Testis (tissue), 3 donors: Measurements from ENCODE around the gene KCNA1. TPM values are rescaled to one million over a fixed set of nuclear protein-coding genes. Genes with fewer than 3 reads are reported as not detected.

Experiments used
- DNase-seq: peaks from one replicate; pipeline ENCODE4 v3.0.0-alpha.2; 2019
- H3K27ac ChIP-seq, 2 donors: fragments of 200-600 bp; sonication (generic); one replicate each; pipeline ENCODE4 v1.5.1; 2019
- H3K27me3 ChIP-seq: fragments of 200-600 bp; sonication (generic); one replicate; pipeline ENCODE4 v1.5.1; 2019
- H3K36me3 ChIP-seq: fragments of 200-600 bp; sonication (generic); one replicate; pipeline ENCODE4 v1.5.1; 2017; ENCODE audit warnings: low read depth; ENCODE audit errors: missing control alignments
- H3K4me1 ChIP-seq: fragments of 200-600 bp; sonication (generic); one replicate; pipeline ENCODE4 v1.5.1; 2019
- H3K4me3 ChIP-seq, 2 donors: fragments of 200-600 bp; sonication (generic); one replicate each; pipeline ENCODE4 v1.5.1; 2017 to 2019
- H3K9me3 ChIP-seq: fragments of 200-600 bp; sonication (generic); one replicate; pipeline ENCODE4 v1.5.1; 2017
- CTCF ChIP-seq, 3 experiments: fragments of 450-650 bp in 2 of 3; fragments of 200-600 bp in 1 of 3; sonication (generic) in 1 of 3; IDR thresholded peaks; one replicate each; pipeline ENCODE4 v1.5.1; 2016 to 2019; ENCODE audit warnings: antibody characterized with exemption in 3 of 3, mild to moderate bottlenecking in 2 of 3, moderate library complexity in 1 of 3
- POLR2A ChIP-seq: fragments of 450-650 bp; IDR thresholded peaks from one replicate; pipeline ENCODE4 v1.6.1; 2017; ENCODE audit warnings: antibody characterized with exemption, mild to moderate bottlenecking, moderate library complexity
- WGBS, 2 donors: methylation state at CpG; one replicate each; pipeline ENCODE4 v1.1.5; 2018; 5-methylcytosine and 5-hydroxymethylcytosine counted together
- intact Hi-C: fragments of 100-400 bp; cut with DNase I; formaldehyde crosslinking; loops from one replicate; pipeline ENCODE4 v1.15.1; 2023; ENCODE audit warnings: low total_unique reads
- polyA plus RNA-seq: library from polyadenylated mRNA; stranded (reverse); fragments of 350-450 nt; fragmentation: Illumina TruSeq; extraction: RNeasy Lipid Tissue Mini Kit (QIAGEN cat#74804); gene quantifications from one replicate; pipeline ENCODE4 v1.2.3, GENCODE V29; 2014; ENCODE audit warnings: low read depth, low replicate concordance; ENCODE audit not compliant: insufficient read depth
- total RNA-seq, 2 donors: library from RNA; depleted of rRNA; stranded (reverse); fragments of >200 nt; gene quantifications; one replicate each; pipeline ENCODE4 v1.2.3, GENCODE V29; 2016

KCNA1 gene
- total and polyA plus RNA-seq, 3 donors from 2014 or later = 0.08 to 0.13 TPM; not detected in 1

- no peaks in the 10 kb centered on the region for H3K27me3 ChIP-seq
- 45 to 63% methylated on average over 13 of the region's 13 CpGs for WGBS, 2 donors
- intact Hi-C loops = no loop called here
- no peaks in the 10 kb centered on the region for H3K36me3 ChIP-seq
- no peak for DNase-seq
- H3K27ac ChIP-seq = no peak overlapping the region
- TF ChIP-seq POLR2A = no peak
- no peak for TF ChIP-seq CTCF (IDR thresholded peaks at IDR 0.05)
- H3K4me3 ChIP-seq = no peak overlapping the region
- H3K9me3 ChIP-seq = no peaks in the 10 kb centered on the region
- H3K4me1 ChIP-seq = no peaks in the 10 kb centered on the region
Observed at GRCh38 chr12:4960030-4960429, 50.3 kb downstream of the KCNA1 start.

- no peak for DNase-seq
- TF ChIP-seq CTCF (IDR thresholded peaks at IDR 0.05) (no peak), POLR2A (no peak)
- H3K4me3 ChIP-seq = no peak overlapping the region
- no peaks in the 10 kb centered on the region for H3K4me1 ChIP-seq
- H3K27ac ChIP-seq = no peak overlapping the region
- no peaks in the 10 kb centered on the region for H3K9me3 ChIP-seq
- intact Hi-C loops = no loop called here
- no peaks in the 10 kb centered on the region for H3K27me3 ChIP-seq
- WGBS, 2 donors = 82 to 89% methylated on average over 6 of the region's 6 CpGs
- no peaks in the 10 kb centered on the region for H3K36me3 ChIP-seq
Observed at GRCh38 chr12:4960547-4960946, 50.8 kb downstream of the KCNA1 start.

- Histone ChIP-seq H3K4me1 (no peaks in the 10 kb centered on the region), H3K27me3 (no peaks in the 10 kb centered on the region), H3K9me3 (no peaks in the 10 kb centered on the region), H3K4me3 (no peak overlapping the region), H3K27ac (no peak overlapping the region), H3K36me3 (no peaks in the 10 kb centered on the region)
- TF ChIP-seq POLR2A (no peak), CTCF (IDR thresholded peaks at IDR 0.05) (no peak)
- intact Hi-C loops = no loop called here
- WGBS, 2 donors = 61 to 83% methylated on average over 3 of the region's 3 CpGs
- no peak for DNase-seq
Observed at GRCh38 chr12:4961311-4961710, 51.6 kb downstream of the KCNA1 start.

GRCh38 chr12:4962539-4963486 lies 53.1 kb downstream of the KCNA1 start:
- Histone ChIP-seq H3K4me1 (no peaks in the 10 kb centered on the region), H3K36me3 (no peaks in the 10 kb centered on the region), H3K9me3 (no peaks in the 10 kb centered on the region), H3K4me3 (no peak overlapping the region), H3K27me3 (no peaks in the 10 kb centered on the region), H3K27ac (no peak overlapping the region)
- WGBS, 2 donors = 62 to 79% methylated on average over 12 to 17 of the region's 17 CpGs
- intact Hi-C loops = no loop called here
- TF ChIP-seq POLR2A (no peak), CTCF (IDR thresholded peaks at IDR 0.05) (no peak)
- no peak for DNase-seq

Other genes with a start within 250 kb of the KCNA1 start
- 10 to 100 TPM in 1 of 2 donors, 1 to 10 TPM in 1; 7.4 to 16.0 TPM for gene GALNT8, start 189.5 kb upstream of the KCNA1 start, total RNA-seq
- 31.1 TPM for gene GALNT8, start 189.5 kb upstream of the KCNA1 start, polyA plus RNA-seq
- under 1 TPM; 0.25 to 0.79 TPM for gene KCNA5, start 134.0 kb downstream of the KCNA1 start, total RNA-seq
- gene KCNA5, start 134.0 kb downstream of the KCNA1 start, polyA plus RNA-seq = 0.94 TPM